OCI-LY1 (cell line): ENCODE data around the gene SLC16A4.

Source experiments
- CTCF ChIP-seq: fragments of 200-600 bp; sonication (generic), shearing (Covaris generic); IDR thresholded peaks from 2 replicates; pipeline ENCODE4 v1.5.1; 2017; ENCODE audit warnings: mild to moderate bottlenecking, antibody characterized with exemption, low read length, moderate library complexity, mixed read lengths
- EZH2 ChIP-seq: fragments of 200-600 bp; sonication (generic), shearing (Covaris generic); IDR thresholded peaks from 2 replicates; pipeline ENCODE4 v1.8.0; 2017; ENCODE audit warnings: borderline replicate concordance, mixed run types, mild to moderate bottlenecking, antibody characterized with exemption, low read length, moderate library complexity, mixed read lengths

DNA sequence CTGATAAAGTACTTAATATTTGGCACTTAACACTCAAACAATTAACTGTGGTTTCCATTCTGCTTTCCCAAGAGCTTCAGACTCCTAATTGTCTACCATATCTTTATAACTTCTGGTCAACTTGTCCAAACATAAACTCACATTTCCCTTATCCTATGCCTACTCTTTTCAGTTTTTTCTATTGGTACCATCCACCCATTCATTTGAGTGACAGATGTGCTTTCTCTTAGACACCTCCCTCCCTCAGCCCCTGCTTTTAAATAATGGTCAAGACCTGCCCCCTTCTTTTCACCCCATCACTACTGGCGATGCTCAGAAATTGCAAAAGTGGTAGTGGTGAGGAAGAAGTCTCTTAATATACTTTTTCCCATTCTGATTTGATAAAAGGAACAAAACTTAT, 5.5 kb downstream of the SLC16A4 start:
- TF ChIP-seq EZH2: no peak
- no peak for TF ChIP-seq CTCF
